Fibroblast of lung (primary cell): ENCODE results near the gene ELOVL2.

Experiments used
- EZH2 ChIP-seq: IDR thresholded peaks from 2 replicates; pipeline ENCODE4 v1.5.1; 2012; ENCODE audit warnings: low read length, control low read depth, mild to moderate bottlenecking; ENCODE audit errors: missing control alignments
- TF ChIP-seq, protein P1 (sequence below), 2 donors: IDR thresholded peaks in 1 of 2; conservative IDR thresholded peaks in 1 of 2; 1 replicate in 1 of 2; 2 replicates in 1 of 2; pipeline ENCODE4 v1.5.1; 2011 to 2012; ENCODE audit warnings: low read length in 2 of 2, control low read depth in 1 of 2, inconsistent platforms in 1 of 2, low read depth in 1 of 2, mild to moderate bottlenecking in 1 of 2

DNA sequence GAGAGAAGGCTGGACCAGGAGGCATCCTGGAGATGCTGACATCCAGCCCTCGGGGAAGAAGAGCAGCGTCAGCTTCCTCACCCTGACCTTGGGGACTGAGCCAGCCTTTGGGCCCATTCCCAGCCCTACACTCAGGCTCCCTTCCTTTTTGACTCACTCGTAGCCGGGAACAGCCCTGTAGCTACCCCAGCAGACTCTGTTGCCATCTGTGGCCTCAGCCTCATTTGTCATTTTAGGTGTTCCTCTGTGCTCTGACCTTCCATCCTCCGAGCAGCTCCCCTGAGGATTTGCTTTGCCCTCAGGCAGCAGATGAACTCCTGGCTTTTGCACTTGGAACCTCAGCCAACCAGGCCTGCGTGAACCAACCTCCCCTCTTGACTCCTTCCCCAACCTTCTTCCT lies 67.5 kb downstream of the ELOVL2 start:
- TF ChIP-seq, protein P1, sequence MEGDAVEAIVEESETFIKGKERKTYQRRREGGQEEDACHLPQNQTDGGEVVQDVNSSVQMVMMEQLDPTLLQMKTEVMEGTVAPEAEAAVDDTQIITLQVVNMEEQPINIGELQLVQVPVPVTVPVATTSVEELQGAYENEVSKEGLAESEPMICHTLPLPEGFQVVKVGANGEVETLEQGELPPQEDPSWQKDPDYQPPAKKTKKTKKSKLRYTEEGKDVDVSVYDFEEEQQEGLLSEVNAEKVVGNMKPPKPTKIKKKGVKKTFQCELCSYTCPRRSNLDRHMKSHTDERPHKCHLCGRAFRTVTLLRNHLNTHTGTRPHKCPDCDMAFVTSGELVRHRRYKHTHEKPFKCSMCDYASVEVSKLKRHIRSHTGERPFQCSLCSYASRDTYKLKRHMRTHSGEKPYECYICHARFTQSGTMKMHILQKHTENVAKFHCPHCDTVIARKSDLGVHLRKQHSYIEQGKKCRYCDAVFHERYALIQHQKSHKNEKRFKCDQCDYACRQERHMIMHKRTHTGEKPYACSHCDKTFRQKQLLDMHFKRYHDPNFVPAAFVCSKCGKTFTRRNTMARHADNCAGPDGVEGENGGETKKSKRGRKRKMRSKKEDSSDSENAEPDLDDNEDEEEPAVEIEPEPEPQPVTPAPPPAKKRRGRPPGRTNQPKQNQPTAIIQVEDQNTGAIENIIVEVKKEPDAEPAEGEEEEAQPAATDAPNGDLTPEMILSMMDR (conservative IDR thresholded peaks at IDR 0.05 in 1 of 2, IDR thresholded peaks at IDR 0.05 in 1 of 2; ENCODE audit: low read depth in 1 of 2, low read length in 2 of 2), result no peak
- no peak for TF ChIP-seq EZH2
